HEK293 (cell line): ENCODE data around the gene GGA3.

Source experiments
- BCL11B ChIP-seq: fragments of 450-650 bp; formaldehyde crosslinking; IDR thresholded peaks from 2 replicates; pipeline ENCODE4 v1.5.1; 2016; ENCODE audit warnings: low read depth, missing biosample characterization, missing genetic modification characterization
- FEZF1 ChIP-seq: fragments of 450-650 bp; formaldehyde crosslinking; IDR thresholded peaks from 2 replicates; pipeline ENCODE4 v1.5.1; 2016; ENCODE audit warnings: missing biosample characterization, missing genetic modification characterization
- GLIS1 ChIP-seq: fragments of 450-650 bp; formaldehyde crosslinking; IDR thresholded peaks from 2 replicates; pipeline ENCODE4 v1.5.1; 2016; ENCODE audit warnings: missing biosample characterization, missing genetic modification characterization
- HOXD13 ChIP-seq: sonication (generic); formaldehyde crosslinking; IDR thresholded peaks from 2 replicates; pipeline ENCODE4 v1.8.0; 2022; ENCODE audit warnings: missing genetic modification reagents, borderline replicate concordance
- KLF8 ChIP-seq: fragments of 450-650 bp; formaldehyde crosslinking; IDR thresholded peaks from 2 replicates; pipeline ENCODE4 v1.5.1; 2016; ENCODE audit warnings: missing biosample characterization, missing genetic modification characterization
- MEIS1 ChIP-seq: sonication (generic); formaldehyde crosslinking; IDR thresholded peaks from 2 replicates; pipeline ENCODE4 v1.8.1; 2022; ENCODE audit warnings: missing genetic modification reagents, mild to moderate bottlenecking, borderline replicate concordance
- REPIN1 ChIP-seq: fragments of 450-650 bp; formaldehyde crosslinking; IDR thresholded peaks from 2 replicates; pipeline ENCODE4 v1.5.1; 2017; ENCODE audit warnings: missing biosample characterization, missing genetic modification characterization, low read depth
- ZNF114 ChIP-seq: fragments of 450-650 bp; formaldehyde crosslinking; IDR thresholded peaks from 2 replicates; pipeline ENCODE4 v1.5.0; 2017; ENCODE audit warnings: missing biosample characterization, missing genetic modification characterization
- ZNF157 ChIP-seq: fragments of 450-650 bp; formaldehyde crosslinking; IDR thresholded peaks from 2 replicates; pipeline ENCODE4 v1.5.1; 2016; ENCODE audit warnings: missing biosample characterization, missing genetic modification characterization
- ZNF19 ChIP-seq: fragments of 450-650 bp; formaldehyde crosslinking; IDR thresholded peaks from 2 replicates; pipeline ENCODE4; 2016; ENCODE audit warnings: missing biosample characterization, missing genetic modification characterization, low read depth
- ZNF2 ChIP-seq: fragments of 450-650 bp; formaldehyde crosslinking; IDR thresholded peaks from 2 replicates; pipeline ENCODE4 v1.5.1; 2016; ENCODE audit warnings: missing biosample characterization, missing genetic modification characterization
- ZNF211 ChIP-seq: fragments of 450-650 bp; formaldehyde crosslinking; IDR thresholded peaks from 2 replicates; pipeline ENCODE4 v1.5.1; 2016; ENCODE audit warnings: low read depth, missing biosample characterization, missing genetic modification characterization
- ZNF473 ChIP-seq: fragments of 450-650 bp; formaldehyde crosslinking; IDR thresholded peaks from 2 replicates; pipeline ENCODE4 v1.5.1; 2017; ENCODE audit warnings: missing biosample characterization, missing genetic modification characterization
- ZNF529 ChIP-seq: fragments of 450-650 bp; formaldehyde crosslinking; IDR thresholded peaks from 2 replicates; pipeline ENCODE4 v1.5.1; 2017; ENCODE audit warnings: missing genetic modification characterization, missing biosample characterization; ENCODE audit not compliant: insufficient replicate concordance
- ZNF549 ChIP-seq: fragments of 450-650 bp; IDR thresholded peaks from 2 replicates; pipeline ENCODE4 v1.5.1; 2018; ENCODE audit warnings: missing biosample characterization, missing genetic modification characterization, mild to moderate bottlenecking, inconsistent platforms, moderate library complexity
- ZNF561 ChIP-seq: fragments of 450-650 bp; IDR thresholded peaks from 2 replicates; pipeline ENCODE4 v1.5.1; 2018; ENCODE audit warnings: missing biosample characterization, missing genetic modification characterization, borderline replicate concordance
- ZNF585B ChIP-seq: fragments of 450-650 bp; formaldehyde crosslinking; IDR thresholded peaks from 2 replicates; pipeline ENCODE4 v1.5.1; 2016; ENCODE audit warnings: missing biosample characterization, missing genetic modification characterization
- TF ChIP-seq, protein P1 (sequence below): fragments of 450-650 bp; formaldehyde crosslinking; IDR thresholded peaks from 2 replicates; pipeline ENCODE4; 2016; ENCODE audit warnings: missing biosample characterization, missing genetic modification characterization
- TF ChIP-seq, protein P2 (sequence below): IDR thresholded peaks from 2 replicates; pipeline ENCODE4 v1.6.1; 2011; ENCODE audit warnings: mild to moderate bottlenecking, low read depth, low read length, borderline replicate concordance
- TF ChIP-seq, protein P3 (sequence below): fragments of 450-650 bp; formaldehyde crosslinking; IDR thresholded peaks from 2 replicates; pipeline ENCODE4 v1.5.1; 2016; ENCODE audit warnings: missing biosample characterization, missing genetic modification characterization
- TF ChIP-seq, protein P4 (sequence below): fragments of 450-650 bp; formaldehyde crosslinking; IDR thresholded peaks from 2 replicates; pipeline ENCODE4 v1.5.1; 2016; ENCODE audit warnings: missing biosample characterization, missing genetic modification characterization
- TF ChIP-seq, protein P5 (sequence below): fragments of 450-650 bp; formaldehyde crosslinking; conservative IDR thresholded peaks from 2 replicates; pipeline ENCODE4 v1.5.1; 2016; ENCODE audit warnings: low read depth, missing biosample characterization, missing genetic modification characterization
- TF ChIP-seq, protein P6 (sequence below): fragments of 450-650 bp; formaldehyde crosslinking; IDR thresholded peaks from 2 replicates; pipeline ENCODE4 v1.5.1; 2016; ENCODE audit warnings: missing biosample characterization, missing genetic modification characterization

The GGA3 gene

DNA sequence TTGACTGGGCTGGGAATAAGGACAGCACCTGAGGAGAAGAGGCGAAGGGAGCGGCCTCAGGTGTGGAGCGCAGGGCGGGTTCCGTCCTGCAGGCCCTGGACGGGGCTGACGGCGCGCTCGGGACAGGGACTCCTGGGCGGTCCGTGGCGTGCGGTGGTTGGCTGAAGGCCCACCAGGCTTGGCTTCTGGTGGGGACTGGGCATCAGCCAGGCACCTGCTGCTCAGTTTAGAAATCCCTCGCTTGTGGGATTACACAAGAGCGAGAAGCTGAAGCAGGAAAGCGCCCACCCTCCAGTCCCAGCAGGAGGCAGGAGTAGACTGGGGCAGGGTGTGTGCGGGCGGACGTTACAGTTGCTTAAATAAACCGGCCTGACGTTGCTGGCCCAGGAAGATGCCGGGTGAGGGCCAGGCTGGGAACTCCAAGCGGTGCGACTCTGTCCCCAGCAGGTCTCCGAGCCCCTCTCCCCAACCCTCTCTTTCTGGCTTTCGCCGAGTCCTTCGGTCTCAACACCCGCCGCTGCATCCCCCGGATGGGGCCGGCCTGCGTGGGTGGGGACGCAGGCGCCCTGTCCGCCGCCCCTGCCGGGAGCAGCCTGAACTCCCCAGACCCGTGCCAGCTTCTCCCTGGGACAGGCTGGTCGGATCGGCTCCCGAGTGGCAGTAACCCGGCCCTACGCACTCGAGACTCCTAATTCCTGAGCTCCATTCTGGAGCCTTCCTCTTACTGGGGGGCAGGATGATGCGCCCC lies 9.0 kb upstream of the GGA3 start (continued):
- TF ChIP-seq, protein P1, sequence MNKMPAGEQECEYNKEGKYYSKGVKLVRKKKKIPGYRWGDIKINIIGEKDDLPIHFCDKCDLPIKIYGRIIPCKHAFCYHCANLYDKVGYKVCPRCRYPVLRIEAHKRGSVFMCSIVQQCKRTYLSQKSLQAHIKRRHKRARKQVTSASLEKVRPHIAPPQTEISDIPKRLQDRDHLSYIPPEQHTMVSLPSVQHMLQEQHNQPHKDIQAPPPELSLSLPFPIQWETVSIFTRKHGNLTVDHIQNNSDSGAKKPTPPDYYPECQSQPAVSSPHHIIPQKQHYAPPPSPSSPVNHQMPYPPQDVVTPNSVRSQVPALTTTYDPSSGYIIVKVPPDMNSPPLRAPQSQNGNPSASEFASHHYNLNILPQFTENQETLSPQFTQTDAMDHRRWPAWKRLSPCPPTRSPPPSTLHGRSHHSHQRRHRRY (tag by site-specific recombination) = no peak
- TF ChIP-seq ZNF549 (tag by site-specific recombination) (no peak), HOXD13 (CRISPR knock-in tag) (no peak), ZNF114 (tag by site-specific recombination) (no peak), ZNF157 (tag by site-specific recombination) (no peak), ZNF19 (tag by site-specific recombination) (no peak), MEIS1 (CRISPR knock-in tag) (no peak), GLIS1 (tag by site-specific recombination) (peak; percentile 70; the same call in 1 of the 2 replicates), ZNF561 (tag by site-specific recombination) (peak; percentile 53; the same call in 1 of the 2 replicates), KLF8 (tag by site-specific recombination) (peak; percentile 87), FEZF1 (tag by site-specific recombination) (no peak), REPIN1 (tag by site-specific recombination) (no peak), ZNF473 (tag by site-specific recombination) (no peak), ZNF2 (tag by site-specific recombination) (no peak), ZNF585B (no peak), BCL11B (tag by site-specific recombination) (peak; percentile 61; the same call in 1 of the 2 replicates), ZNF211 (tag by site-specific recombination) (no peak), ZNF529 (tag by site-specific recombination) (no peak)
- TF ChIP-seq, protein P2, sequence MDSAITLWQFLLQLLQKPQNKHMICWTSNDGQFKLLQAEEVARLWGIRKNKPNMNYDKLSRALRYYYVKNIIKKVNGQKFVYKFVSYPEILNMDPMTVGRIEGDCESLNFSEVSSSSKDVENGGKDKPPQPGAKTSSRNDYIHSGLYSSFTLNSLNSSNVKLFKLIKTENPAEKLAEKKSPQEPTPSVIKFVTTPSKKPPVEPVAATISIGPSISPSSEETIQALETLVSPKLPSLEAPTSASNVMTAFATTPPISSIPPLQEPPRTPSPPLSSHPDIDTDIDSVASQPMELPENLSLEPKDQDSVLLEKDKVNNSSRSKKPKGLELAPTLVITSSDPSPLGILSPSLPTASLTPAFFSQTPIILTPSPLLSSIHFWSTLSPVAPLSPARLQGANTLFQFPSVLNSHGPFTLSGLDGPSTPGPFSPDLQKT = no peak
- TF ChIP-seq, protein P3, sequence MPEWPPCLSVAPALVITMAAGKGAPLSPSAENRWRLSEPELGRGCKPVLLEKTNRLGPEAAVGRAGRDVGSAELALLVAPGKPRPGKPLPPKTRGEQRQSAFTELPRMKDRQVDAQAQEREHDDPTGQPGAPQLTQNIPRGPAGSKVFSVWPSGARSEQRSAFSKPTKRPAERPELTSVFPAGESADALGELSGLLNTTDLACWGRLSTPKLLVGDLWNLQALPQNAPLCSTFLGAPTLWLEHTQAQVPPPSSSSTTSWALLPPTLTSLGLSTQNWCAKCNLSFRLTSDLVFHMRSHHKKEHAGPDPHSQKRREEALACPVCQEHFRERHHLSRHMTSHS (tag by site-specific recombination) = no peak
- TF ChIP-seq, protein P4, sequence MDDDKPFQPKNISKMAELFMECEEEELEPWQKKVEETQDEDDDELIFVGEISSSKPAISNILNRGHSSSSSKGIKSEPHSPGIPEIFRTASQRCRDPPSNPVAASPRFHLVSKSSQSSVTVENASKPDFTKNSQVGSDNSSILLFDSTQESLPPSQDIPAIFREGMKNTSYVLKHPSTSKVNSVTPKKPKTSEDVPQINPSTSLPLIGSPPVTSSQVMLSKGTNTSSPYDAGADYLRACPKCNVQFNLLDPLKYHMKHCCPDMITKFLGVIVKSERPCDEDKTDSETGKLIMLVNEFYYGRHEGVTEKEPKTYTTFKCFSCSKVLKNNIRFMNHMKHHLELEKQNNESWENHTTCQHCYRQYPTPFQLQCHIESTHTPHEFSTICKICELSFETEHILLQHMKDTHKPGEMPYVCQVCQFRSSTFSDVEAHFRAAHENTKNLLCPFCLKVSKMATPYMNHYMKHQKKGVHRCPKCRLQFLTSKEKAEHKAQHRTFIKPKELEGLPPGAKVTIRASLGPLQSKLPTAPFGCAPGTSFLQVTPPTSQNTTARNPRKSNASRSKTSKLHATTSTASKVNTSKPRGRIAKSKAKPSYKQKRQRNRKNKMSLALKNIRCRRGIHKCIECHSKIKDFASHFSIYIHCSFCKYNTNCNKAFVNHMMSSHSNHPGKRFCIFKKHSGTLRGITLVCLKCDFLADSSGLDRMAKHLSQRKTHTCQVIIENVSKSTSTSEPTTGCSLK (tag by site-specific recombination) = no peak
- TF ChIP-seq, protein P5, sequence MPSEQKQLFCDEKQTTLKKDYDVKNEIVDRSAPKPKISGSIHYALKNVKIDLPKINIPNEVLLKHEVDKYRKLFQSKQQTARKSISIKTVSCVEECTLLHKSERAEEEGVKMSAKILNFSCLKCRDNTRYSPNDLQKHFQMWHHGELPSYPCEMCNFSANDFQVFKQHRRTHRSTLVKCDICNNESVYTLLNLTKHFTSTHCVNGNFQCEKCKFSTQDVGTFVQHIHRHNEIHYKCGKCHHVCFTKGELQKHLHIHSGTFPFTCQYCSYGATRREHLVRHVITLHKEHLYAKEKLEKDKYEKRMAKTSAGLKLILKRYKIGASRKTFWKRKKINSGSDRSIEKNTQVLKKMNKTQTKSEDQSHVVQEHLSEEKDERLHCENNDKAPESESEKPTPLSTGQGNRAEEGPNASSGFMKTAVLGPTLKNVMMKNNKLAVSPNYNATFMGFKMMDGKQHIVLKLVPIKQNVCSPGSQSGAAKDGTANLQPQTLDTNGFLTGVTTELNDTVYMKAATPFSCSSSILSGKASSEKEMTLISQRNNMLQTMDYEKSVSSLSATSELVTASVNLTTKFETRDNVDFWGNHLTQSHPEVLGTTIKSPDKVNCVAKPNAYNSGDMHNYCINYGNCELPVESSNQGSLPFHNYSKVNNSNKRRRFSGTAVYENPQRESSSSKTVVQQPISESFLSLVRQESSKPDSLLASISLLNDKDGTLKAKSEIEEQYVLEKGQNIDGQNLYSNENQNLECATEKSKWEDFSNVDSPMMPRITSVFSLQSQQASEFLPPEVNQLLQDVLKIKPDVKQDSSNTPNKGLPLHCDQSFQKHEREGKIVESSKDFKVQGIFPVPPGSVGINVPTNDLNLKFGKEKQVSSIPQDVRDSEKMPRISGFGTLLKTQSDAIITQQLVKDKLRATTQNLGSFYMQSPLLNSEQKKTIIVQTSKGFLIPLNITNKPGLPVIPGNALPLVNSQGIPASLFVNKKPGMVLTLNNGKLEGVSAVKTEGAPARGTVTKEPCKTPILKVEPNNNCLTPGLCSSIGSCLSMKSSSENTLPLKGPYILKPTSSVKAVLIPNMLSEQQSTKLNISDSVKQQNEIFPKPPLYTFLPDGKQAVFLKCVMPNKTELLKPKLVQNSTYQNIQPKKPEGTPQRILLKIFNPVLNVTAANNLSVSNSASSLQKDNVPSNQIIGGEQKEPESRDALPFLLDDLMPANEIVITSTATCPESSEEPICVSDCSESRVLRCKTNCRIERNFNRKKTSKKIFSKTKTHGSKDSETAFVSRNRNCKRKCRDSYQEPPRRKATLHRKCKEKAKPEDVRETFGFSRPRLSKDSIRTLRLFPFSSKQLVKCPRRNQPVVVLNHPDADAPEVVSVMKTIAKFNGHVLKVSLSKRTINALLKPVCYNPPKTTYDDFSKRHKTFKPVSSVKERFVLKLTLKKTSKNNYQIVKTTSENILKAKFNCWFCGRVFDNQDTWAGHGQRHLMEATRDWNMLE = 0 out of 2 replicates have a peak, but pooled peaks have one; percentile 23
- TF ChIP-seq, protein P6, sequence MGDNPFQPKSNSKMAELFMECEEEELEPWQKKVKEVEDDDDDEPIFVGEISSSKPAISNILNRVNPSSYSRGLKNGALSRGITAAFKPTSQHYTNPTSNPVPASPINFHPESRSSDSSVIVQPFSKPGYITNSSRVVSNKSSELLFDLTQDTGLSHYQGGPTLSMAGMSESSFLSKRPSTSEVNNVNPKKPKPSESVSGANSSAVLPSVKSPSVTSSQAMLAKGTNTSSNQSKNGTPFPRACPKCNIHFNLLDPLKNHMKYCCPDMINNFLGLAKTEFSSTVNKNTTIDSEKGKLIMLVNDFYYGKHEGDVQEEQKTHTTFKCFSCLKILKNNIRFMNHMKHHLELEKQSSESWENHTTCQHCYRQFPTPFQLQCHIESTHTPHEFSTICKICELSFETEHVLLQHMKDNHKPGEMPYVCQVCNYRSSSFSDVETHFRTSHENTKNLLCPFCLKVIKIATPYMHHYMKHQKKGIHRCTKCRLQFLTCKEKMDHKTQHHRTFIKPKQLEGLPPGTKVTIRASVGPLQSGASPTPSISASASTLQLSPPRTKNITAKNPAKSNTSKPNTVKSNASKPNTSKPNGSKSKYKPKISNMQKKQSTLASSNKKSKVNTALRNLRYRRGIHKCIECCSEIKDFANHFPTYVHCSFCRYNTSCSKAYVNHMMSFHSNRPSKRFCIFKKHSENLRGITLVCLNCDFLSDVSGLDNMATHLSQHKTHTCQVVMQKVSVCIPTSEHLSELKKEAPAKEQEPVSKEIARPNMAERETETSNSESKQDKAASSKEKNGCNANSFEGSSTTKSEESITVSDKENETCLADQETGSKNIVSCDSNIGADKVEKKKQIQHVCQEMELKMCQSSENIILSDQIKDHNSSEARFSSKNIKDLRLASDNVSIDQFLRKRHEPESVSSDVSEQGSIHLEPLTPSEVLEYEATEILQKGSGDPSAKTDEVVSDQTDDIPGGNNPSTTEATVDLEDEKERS (tag by site-specific recombination) = no peak
